GM18870 (cell line): ENCODE data around the gene TPRX1.
"Not testable (repeated sequence)": the region's sequence is repeated elsewhere in the genome, so short reads cannot be mapped to it uniquely, and the experiment has no call there.

Experiments used
- ATAC-seq: cut with Tn5 transposase; IDR thresholded peaks from one replicate; pipeline ENCODE4 v1.9.1; 2021; ENCODE audit warnings: moderate library complexity; ENCODE audit not compliant: unreplicated experiment

TPRX1 gene

DNA sequence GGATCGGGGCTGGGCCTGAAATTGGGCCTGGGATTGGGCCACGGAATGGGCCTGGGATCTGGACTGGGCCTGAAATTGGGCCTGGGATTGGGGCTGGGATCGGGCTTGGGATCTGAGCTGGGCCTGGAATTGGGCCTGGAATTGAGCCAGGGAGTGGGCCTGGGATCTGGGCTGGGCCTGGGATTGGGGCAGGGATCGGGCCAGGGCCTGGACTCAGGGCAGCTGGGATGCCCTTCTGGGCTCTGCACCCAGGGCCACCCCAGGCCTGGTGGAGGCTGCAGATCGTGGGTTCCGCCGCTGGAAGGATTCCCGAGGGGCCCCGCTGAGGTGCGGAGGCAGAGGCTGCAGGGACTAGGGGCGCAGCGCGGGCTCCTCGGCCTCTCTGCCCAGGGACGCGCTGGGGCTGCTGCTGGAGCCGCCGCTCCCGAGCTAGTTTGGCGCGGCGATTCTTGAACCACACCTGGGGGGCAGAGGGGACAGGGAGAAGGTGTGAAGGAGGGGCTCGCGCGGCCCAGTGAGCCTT is 1.8 kb downstream of the TPRX1 start:
- no peak for ATAC-seq

DNA sequence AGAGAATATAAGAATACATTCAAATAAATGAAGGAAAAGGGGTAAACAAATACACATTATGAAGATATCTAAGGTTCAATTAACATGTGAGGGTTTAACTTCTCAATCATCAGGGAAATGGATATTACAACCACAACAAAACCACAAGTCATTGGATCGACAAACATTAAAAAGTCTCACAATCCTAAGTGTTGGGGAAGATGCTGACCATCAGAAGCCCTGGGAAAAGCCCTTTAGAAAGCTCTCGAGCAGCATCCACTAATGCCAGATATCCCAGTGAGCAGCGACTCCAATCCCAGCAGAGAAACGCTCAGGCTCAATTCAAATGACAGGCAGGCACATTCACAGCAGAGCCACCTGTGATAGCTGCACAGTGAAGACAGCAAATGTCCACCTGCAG is 3.1 kb downstream of the TPRX1 start:
- no peak for ATAC-seq

DNA sequence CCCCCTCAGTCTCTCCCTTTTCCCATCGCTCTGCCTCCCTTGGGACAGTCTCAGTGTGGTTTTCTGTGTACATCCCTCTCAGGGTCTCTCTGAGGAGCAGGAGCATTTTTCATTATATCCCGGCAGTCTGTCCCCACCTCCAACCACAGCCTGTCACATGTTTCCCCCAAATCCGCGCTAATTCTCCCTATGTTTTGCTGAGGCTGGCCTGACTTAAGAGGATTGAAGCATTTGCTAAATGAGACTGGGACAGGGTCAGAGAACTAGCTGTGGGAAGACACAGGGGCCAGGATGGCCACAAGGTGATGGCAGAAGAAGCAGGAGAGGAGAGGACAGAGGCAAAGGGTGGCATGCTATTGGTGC is 5.5 kb downstream of the TPRX1 start:
- no peak for ATAC-seq

DNA sequence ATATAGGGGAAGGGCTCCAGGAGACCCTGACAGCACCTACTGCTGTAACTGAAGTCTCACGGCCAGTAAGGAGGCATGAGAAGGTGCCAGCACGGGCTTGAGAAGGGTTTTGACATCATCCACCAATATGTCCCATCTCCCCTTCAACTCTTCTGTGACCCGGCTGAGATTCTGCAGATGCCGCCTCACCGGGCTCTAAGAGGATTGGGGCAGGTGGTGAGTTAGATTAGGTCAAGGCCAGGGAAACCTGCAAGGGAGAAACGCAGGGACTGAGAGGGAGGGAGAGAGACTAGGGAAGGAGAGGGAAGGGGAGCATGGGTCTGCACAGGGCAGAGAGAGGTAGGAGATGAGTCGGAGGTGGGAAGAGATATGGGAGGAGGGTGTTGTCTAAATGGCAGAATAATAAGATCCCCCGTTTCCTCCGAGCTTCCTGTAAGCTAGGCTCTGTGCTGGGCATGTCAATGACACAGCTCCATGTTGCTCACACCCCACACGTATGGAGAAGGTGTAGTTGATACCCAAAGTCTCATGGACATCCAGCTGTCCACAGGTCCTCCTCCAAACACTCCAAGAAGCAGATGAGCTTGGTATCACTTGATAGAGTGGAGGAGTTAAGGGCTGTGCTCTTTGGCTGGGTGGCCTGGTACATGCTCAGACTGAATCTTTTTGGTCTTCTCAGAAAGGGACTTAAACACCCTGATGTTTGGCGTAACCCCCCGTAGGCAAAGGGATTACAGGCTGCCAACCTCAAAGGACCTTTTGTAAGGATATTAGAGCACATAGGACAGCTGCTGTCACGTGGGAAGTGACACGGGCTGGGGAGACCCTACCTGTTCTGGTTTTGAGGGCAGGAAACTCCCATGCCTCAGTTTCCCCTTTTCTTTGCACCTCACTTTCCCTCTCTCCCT is 6.1 kb downstream of the TPRX1 start:
- ATAC-seq: no peak

DNA sequence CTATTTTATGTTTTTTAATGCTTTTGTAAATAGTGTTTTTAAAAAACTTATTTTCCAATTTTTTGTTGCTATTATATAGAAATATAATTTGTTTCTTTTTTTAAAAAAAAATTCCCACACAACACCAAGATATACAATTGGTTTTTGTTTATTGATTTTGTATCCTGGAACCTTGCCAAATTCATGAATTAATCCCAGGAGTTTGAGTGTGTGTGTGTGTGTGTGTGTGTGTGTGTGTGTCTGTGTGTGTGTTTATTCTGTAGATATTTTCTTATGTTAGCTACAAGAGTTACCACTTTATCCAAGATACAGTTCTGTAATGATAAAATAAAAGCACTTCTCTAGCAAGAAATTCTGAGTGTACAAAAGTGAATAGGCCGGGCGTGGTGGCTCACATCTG is 7.6 kb downstream of the TPRX1 start:
- ATAC-seq: no peak

DNA sequence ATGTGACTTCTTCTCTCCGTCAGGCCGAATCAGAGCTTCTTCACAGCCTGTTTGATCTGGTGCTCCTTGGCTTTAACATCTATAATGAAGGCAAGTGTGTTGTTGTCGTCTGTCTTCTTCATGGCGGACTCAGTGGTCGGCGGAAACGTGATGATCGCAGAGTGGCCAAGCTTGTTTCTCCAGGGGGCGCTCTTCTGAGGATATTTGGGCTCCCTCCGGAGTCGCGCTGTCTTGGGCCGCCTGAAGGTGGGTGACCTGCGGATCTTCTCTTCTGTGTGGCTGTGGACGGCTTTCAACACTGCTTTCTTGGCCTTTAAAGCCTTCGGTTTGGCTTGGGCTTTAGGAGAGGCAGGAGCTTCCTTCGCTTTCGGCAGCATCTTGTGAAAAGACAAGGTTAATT is 9.8 kb downstream of the TPRX1 start:
- no peak for ATAC-seq

DNA sequence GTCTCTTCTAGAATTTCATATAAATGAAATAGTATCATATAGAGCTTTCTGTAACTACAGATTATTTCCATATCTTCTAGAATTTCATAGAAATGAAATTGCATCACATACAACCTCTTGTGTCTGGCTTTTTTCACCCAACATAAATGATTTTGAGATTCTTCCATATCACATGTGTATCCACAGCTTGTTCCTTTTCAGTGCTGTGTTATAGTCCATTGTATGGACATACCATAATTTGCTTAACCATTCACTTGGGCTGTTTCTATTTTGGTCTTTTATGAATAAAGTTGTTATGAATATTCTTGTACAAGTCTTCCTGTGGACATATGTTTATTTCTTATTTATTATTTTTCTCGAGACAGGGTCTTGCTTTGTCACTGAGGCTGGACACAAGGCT is 11.7 kb downstream of the TPRX1 start:
- ATAC-seq: no peak

DNA sequence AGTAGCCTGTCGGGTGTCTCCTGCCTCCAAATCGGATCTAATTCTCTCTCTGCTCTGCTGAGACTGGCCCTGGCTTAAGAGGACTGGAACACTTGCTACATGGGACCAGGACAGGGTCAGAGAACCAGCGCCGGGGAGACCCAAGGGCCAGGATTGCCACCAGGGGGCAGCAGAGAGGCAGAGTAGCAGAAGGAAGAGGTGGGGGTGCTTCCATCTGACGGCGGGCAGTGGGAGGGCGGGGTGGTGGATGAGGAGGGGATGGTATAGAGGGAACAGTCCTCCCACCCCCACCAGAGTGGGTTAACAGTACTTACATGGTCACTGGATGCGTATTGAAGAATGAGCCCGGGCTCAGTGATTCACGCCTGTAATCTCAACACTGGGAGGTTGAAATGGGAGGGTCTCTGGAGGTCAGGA is 13.9 kb downstream of the TPRX1 start:
- no peak for ATAC-seq

DNA sequence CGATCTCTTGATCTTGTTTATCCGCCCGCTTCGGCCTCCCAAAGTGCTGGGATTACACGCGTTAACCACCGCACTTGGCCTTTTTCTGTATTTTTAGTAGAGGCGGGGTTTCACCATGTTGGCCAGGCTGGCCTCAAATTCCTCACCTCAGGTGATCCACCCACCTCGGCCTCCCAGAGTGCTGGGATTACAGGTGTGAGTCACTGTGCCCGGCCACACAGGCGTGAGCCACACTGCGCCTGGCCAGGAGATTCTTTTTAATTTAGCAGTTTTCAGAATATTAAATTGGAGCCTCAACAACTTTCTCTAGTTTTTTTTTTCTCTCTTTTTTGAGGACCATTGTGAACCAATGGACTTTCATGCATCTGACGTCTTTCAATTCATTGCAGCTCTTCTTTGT is 14.5 kb downstream of the TPRX1 start:
- not testable (repeated sequence) for ATAC-seq

DNA sequence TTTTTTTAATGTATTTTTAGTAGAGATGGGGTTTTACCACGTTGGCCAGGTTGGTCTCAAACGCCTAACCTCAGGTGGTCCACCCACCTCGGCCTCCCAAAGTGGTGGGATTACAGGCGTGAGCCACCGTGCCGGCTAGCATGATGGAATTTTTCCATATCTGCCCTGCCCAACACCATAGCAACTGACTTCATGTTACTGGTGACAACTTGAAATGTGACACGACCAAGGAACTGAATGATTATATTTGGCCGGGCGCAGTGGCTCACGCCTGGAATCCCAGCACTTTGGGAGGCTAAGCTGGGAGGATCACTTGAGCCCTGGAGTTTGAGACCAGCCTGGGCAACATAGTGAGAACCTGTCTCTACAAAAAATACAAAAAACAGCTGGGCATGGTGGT is 17.0 kb downstream of the TPRX1 start:
- ATAC-seq: not testable (repeated sequence)

DNA sequence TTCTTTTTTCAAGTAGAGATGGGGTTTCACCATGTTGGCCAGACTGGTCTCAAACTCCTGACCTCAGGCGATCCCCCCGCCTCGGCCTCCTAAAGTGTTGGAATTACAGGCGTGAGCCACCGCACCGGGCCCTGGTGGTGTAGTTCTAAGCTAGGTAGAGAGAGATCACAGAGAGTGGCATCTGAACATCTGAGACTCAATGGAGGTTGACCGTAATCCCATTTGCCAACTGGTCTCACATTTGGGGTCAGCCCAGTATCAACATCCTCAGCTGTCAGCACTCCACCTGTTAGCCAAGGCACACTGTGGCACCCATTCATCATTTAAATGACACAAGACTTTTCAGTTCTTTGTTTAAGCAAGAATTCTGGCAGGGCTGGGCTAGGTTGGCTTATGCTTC is 17.8 kb downstream of the TPRX1 start:
- no peak for ATAC-seq

DNA sequence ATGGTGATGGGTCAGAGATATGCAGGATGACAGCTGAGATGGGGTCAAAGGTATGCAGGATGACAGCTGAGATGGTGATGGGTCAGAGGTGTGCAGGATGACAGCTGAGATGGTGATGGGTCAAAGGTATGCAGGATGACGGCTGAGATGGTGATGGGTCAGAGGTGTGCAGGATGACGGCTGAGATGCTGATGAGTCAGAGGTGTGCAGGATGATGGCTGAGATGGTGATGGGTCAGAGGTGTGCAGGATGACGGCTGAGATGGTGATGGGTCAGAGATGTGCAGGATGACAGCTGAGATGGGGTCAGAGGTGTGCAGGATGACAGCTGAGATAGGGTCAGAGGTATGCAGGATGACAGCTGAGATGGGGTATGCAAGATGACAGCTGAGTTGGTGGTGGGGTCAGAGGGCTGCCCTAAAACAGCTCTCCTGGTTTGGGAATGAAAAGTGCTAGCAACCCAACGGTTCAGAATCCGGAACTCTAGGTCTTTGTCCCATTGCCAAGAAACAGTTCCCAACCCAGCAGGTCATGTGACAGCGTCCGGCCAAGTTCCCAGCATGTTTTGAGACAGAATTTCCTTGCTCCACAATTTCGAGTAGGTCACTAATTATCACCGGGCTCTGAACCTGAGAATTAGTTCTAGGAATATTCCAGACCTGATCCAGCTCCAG is 22.6 kb downstream of the TPRX1 start:
- ATAC-seq: no peak

DNA sequence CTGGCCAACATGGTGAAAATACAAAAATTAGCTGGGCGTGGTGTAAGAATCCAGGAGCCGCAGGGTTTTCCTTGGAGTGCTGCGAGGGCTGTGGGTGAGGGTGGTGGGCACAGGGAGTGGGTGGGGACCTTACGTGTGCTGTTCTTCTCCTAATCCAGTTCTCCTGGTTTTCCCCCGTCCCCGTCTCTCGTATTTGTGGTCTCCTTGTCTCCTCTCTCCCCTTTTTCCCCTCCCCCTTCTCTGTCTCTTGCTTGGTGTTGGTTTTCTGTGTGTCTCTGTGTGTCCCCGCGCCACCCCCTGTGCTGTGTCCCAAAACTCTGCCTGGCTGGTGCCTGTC is 24.2 kb downstream of the TPRX1 start:
- no peak for ATAC-seq

DNA sequence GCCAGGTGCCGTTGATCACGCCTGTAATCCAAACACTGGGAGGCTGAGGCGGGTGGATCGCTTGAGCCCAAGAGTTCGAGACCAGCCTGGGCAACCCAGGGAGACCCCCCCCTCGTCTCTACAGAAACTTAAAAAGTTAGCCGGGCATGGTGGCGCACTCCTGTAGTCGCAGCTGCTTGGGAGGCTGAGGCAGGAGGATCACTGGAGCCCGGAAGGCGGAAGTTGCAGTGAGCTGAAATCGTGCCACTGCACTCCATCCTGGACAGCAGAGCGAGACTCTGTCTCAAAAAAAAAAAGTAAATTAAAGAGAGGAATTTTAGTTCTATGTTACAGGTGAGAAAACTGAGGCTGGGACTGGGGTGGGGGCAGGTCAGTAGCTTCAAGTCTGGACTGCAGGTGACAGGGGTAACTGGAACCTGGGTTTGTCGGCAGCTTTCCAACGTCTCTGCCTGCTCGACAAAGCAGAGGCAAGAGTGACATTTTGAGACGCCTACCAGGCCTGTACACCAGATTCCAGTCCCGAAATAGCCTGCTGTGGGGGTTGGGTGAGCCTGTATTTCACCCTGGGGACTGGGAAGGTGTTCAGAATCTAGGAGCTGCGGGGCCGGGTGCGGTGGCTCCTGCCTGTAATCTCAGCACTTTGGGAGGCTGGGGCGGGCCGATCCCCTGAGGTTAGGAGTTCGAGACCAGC is 24.7 kb downstream of the TPRX1 start:
- ATAC-seq: no peak

DNA sequence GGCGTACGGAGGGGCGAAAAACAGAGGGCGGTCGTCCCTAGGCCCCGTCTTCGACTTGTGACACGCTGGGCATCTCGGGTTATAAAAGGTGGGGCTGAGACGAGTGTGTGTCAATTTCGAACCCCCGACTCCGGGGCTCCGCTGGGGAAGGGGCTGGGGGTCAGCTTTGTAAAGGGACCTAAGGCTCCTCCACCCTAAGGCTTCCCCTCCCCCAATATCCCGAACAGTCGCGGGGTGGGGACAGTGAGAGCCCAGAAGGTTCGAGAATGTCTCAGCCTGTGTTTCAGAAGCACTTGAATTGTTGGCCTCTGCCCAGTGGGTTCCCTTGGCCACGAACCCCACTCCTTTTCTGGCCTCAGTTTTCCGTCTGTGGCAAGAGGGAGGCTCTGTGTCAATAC is 25.4 kb downstream of the TPRX1 start:
- ATAC-seq: no peak

DNA sequence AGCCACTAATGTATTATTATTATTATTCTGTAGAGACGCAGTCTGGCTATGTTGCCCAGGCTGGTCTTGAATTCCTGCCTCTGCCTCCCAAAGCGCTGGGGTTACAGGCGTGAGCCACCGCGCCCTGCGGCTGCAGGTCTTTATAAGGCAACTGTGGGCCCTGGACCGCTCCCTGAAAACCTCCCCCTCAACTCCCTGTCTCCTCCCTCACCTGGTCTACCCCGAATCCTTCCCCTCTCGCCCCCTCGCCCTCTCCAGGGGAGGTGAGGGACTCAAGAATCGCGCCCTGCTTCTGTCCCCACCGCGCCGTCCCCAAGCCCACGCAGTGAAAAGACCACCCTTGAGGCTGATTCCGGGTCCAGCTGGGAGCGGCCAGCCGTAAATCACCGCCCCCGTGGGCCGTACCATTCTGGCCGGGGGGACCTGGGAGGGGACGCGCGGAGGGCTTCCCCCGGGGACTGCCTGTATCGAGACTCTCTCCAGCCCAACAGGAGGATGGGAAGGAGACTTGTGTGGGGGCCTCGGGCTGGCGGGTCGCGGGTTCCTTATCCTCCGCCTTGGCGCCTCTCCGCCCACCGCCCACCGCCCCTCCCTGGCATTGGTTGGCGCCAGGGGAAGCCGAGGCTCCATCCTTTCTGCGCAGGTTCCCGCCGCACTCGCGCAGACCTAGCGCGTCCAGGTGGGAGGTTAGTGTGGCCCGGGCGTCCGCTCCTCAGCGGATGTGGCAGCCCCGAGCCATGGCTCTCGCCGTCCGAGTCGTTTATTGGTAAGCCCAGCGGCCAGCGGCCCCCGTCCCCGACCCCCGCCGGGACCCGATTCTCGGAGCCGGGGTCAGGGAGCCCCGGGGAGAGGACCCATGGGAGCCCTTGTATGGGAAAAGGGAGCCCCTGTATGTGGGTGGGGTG is 26.1 kb downstream of the TPRX1 start, which contains the start of gene SELENOW:
TSS of gene SELENOW (plus strand) at position 655 of the 905 bp plus-strand sequence. CDS start at position 738, 83 bp downstream.
- ATAC-seq: no peak

DNA sequence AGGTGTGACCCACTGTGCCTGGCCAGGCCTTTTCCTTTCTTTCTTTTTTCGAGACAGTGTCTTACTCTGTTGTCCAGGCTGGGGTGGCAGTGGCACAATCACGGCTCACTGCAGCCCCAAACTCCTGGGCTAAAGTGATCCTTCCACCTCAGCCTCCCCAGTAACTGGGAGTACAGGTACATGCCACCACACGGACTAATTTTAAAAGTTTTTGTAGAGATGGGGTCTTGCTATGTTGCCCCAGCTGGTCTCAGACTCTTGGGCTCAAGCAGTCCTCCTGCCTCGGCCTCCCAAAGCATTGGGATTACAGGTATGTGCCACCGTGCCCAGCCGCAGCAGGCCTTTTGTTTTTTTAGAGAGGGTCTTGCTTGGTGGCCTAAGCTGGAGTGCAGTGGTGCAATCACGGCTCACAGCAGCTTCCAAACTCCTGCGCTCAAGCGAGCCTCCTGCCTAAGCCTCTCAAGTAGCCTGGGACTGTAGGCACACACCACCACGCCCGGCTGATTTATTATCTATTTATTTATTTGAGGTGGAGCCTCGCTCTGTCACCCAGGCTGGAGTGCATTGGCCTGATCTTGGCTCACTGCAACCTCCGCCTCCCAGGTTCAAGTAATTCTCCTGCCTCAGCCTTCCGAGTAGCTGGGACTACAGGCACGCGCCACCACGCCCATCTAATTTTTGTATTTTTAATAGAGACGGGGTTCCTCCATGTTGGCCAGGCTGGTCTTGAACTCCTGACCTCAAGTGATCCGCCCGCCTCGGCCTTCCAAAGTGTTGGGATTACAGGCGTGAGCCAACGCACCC is 26.9 kb downstream of the TPRX1 start:
- not testable (repeated sequence) for ATAC-seq

DNA sequence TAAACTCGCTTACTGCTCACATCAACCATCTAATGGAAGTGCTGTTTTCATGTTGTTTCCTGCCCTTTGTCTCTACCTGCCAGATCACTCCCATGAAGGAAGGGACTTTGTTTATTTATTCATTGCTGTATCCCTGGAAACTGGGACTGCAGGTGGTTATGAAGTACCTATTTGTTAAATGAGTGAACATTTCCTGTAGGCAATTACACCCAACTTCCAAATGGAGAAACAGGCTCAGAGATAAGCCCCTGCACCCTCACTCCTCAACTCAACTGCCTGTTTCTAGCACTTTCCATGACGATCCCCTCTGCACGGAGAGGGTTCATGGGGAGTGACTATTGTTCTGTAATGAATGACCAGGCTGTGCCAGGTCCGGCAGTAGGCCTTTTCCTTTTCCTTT is 27.8 kb downstream of the TPRX1 start:
- no peak for ATAC-seq

DNA sequence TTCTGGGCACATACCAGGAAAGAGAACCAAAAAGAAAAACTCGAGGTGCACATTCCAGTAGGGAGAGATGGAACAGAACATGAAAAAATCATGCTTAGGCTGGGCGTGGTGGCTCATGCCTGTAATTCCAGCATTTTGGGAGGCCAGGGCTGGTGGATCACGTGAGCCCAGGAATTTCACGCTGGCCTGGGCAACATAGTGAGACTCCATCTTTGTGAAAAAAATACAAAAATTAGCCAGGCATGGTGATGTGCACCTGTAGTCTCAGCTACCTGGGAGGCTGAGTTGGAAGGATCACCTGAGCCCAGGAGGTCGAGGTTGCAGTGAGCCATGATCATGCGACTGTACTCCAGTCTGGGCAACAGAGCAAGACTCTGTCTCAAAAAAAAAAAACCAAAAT is 33.1 kb downstream of the TPRX1 start:
- ATAC-seq: not testable (repeated sequence)

DNA sequence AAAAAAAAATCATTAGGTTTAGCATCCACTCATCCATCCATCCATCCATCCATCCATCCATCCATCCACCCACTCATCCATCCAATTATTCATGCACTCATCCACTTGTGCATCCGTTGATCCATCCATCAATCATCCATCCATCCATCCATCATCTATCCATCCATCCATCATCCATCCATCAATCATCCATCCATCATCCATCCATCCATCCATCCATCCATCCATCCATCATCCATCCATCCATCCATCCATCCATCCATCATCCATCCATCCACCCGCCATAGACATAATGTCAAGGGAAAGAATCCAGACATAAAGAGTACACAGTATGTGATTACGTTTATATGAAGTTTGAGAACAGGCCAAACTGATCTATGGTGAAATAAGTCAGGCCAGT is 34.8 kb downstream of the TPRX1 start:
- no peak for ATAC-seq
